A549 treated with AZD9567 at 1 μM for 4 hours (cell line): ENCODE results near the gene TPCN1. TPM values are rescaled to one million over a fixed set of nuclear protein-coding genes. Genes with fewer than 3 reads are reported as not detected.

Experiments used
- total RNA-seq: library from RNA; stranded (reverse); fragments of 200-300 nt; extraction: Qiagen RNA extraction; gene quantifications from 5 replicates; pipeline ENCODE4 v1.2.3, GENCODE V29; 2022; ENCODE audit not compliant: insufficient read depth

The TPCN1 gene
- total RNA-seq: 18.2 to 20.2 TPM (median 20.0 TPM) in 5 replicates

GRCh38 chr12:113221181-113221996 is at the start of gene TPCN1:
TPCN1 (plus strand) TSS chr12:113221464; CDS start chr12:113226853, 5,389 bp downstream.

DNA sequence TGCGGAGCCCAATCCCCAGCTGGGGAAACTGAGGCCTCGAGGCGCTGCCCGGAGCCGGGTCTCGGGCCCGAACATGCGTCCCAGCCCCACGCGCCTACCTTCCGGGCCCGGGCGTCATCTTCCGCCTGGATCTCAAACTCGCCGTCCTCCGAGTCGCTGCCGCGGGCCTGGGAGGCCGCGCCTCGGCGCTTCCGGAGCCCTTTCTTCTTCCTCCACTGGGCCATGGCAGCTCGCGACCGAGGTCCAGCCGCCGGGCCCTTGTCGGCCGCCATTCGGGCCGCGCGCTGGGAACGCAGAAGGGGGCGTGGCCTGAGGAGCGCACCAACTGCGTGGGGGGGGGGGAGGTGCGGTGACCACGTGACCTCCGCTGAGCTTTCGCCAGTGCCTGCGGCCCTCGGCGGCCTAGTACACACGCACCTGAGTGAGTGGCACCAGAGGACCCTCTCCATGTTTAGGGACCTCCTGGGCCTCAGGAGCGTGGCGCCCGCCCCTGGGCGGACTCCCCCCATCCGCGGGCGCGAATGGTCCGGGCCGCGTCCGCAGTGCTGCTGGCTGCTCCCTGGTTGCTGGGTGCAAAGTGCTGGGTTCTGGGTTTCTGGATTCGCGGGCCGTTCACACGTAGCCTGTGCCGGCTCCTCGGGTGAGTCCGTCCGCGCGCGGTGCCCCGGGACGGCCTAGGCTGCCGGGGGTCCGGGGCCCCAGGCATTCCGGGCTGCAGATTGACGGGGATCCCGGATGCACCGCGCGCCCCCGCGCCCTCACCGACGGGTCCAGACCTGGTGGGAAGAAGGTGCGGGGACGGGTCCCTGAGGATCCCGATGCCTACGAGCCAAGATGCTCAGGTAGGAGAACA is 35.9 kb upstream of the TPCN1 start, which contains the start of the genes DDX54 and RITA1:
DDX54 (minus strand) TSS at position 299 of the 853 bp plus-strand sequence; CDS start at position 272, 27 bp downstream.
RITA1 (plus strand) TSS at position 542 of the 853 bp plus-strand sequence. CDS start 1,026 bp downstream, outside the sequence.

DNA sequence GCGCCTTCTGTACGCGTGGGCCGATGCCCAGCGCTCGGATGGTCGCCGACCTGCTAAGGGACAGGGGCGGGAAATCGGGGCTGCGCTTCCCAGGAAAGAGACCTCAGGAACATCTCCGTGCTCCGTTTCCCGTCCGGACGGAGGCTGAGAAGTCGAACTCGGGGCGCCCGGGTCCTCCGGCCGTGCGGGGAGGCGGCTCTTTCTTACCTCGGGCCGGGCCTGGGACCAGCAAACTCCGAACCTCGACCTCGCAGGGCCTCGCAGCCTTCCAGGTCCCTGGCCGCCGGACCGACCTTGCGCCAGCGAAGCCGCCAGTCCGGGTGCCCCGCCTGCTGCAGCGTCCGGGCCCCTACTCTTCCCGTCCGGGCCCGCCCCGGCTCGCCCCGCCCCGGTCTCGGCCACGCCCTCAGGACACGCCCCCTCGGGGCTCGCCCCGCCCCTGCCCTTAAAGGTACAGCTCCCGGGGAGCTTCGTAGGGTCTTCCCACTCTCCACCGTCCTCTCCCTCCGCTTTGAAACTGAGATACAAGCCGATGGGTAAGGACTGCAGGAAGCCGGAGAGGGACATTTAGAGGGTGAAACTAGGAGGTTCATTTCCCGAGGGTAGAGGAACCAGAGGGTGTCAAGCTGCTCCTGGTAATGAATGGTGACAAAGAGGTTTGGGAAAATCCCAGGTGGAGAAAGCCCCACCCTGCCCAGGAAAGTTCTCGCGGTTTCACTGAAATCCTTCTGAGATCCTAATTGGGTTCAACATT is 113.7 kb downstream of the TPCN1 start, which contains the start of gene SLC8B1:
SLC8B1 (minus strand) TSS at position 324 of the 754 bp plus-strand sequence. CDS start 2,231 bp downstream, outside the sequence.

Other genes starting within 250 kb of the TPCN1 start
- 0.07 to 0.29 TPM (median 0.22 TPM) in 4 of 5 replicates, not detected in the other for gene OAS2, start 242.9 kb upstream of the TPCN1 start, total RNA-seq
- gene DTX1, start 164.7 kb upstream of the TPCN1 start, total RNA-seq: 0.34 to 0.52 TPM (median 0.45 TPM) in 4 of 5 replicates, not detected in the other
- gene RASAL1, start 85.7 kb upstream of the TPCN1 start, total RNA-seq: 0.18 to 0.57 TPM (median 0.26 TPM) in 4 of 5 replicates, not detected in the other
- gene CFAP73, start 71.7 kb upstream of the TPCN1 start, total RNA-seq: 0.09 to 0.19 TPM (median 0.15 TPM) in 4 of 5 replicates, not detected in the other
- gene DDX54, start 36.0 kb upstream of the TPCN1 start, total RNA-seq: 54.7 to 89.8 TPM (median 79.3 TPM) in 5 replicates
- 24.8 to 34.4 TPM (median 32.5 TPM) in 5 replicates for gene RITA1, start 35.7 kb upstream of the TPCN1 start, total RNA-seq
- gene SLC8B1, start 113.6 kb downstream of the TPCN1 start, total RNA-seq: 8.3 to 11.1 TPM (median 8.9 TPM) in 5 replicates
- 31.8 to 46.1 TPM (median 32.7 TPM) in 5 replicates for gene PLBD2, start 137.1 kb downstream of the TPCN1 start, total RNA-seq
- 0.33 to 1.2 TPM (median 0.96 TPM) in 4 of 5 replicates, not detected in the other for gene SDS, start 182.4 kb downstream of the TPCN1 start, total RNA-seq
- 22.5 to 27.0 TPM (median 25.6 TPM) in 5 replicates for gene SDSL, start 200.9 kb downstream of the TPCN1 start, total RNA-seq